GM18909 (cell line): ENCODE results near the gene CCBE1.

Experiments
- ATAC-seq: cut with Tn5 transposase; IDR thresholded peaks from one replicate; pipeline ENCODE4 v1.9.1; 2021; ENCODE audit warnings: mild to moderate bottlenecking; ENCODE audit not compliant: unreplicated experiment, poor library complexity

CCBE1 gene

DNA sequence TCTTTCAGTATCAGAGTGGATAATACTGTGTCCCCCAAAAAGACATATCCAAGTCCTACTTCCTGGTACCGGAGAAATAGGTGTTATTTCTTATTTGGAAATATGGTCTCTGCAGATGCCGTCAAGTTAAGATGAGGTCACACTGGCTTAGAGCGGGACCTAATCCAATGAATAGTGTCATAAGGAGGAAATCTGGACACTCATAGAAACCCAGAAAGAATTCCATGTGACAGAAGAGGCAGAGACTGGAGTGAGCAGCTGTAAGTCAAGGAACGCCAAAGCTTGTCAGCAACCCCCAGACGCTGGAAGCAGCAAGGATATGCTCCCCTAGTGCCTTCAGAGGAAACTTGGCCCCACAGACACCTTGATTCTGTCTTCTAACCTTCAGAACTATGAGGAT is 69.8 kb downstream of the CCBE1 start:
- ATAC-seq: no peak

- no peak for ATAC-seq
Measured at GRCh38 chr18:59624369-59624765, 72.9 kb downstream of the CCBE1 start.

GRCh38 chr18:59623456-59624368 is 73.5 kb downstream of the CCBE1 start:
- no peak for ATAC-seq

GRCh38 chr18:59621027-59621426 is 76.2 kb downstream of the CCBE1 start:
- no peak for ATAC-seq

GRCh38 chr18:59620381-59620780 is 76.8 kb downstream of the CCBE1 start:
- ATAC-seq: no peak

DNA sequence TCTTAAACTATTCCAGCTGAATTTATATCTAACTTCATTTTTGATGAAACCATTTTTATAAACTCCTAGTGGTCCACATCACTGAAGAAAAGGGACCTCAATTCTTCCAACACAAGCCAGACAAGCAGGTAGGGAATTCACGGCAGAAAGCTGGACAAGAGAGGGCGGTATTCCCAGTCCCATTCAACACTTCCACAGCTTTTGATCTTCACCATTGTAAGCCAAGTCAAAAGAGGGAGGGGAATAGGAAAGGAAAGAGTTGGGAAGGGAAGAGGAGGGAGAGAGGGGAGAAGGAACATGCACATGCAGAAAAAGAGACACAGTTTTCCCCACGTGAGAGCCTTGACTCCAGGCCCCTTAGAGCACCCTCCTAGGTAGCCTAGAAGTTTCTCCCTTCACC is 77.4 kb downstream of the CCBE1 start:
- ATAC-seq: no peak

DNA sequence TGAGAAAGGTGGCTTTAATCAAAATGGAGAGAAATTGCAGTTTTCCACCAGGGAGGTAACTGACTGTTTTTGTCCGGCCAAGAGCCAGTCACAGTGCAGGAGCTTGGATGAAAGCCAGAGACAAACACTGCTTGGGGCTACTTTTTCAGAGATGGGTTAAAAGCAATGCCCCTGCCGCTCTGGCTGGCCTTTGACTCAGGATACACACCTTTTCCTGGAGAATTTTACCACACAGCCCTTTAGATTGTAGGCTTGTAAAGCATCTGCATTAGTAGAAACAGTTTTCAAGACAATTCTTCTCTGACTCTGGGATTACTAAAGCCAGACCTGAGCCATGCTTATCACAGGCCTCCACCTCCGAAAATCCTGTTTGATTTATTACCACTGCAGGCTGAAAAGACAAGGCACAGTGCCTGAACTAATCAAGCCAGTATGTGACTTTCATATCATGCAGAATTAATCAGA is 79.7 kb downstream of the CCBE1 start:
- no peak for ATAC-seq

- ATAC-seq: no peak
Measured at GRCh38 chr18:59616501-59616900, 80.7 kb downstream of the CCBE1 start.

GRCh38 chr18:59613903-59614302 is 83.3 kb downstream of the CCBE1 start:
- no peak for ATAC-seq

- ATAC-seq: no peak
Measured at GRCh38 chr18:59612381-59612780, 84.8 kb downstream of the CCBE1 start.

DNA sequence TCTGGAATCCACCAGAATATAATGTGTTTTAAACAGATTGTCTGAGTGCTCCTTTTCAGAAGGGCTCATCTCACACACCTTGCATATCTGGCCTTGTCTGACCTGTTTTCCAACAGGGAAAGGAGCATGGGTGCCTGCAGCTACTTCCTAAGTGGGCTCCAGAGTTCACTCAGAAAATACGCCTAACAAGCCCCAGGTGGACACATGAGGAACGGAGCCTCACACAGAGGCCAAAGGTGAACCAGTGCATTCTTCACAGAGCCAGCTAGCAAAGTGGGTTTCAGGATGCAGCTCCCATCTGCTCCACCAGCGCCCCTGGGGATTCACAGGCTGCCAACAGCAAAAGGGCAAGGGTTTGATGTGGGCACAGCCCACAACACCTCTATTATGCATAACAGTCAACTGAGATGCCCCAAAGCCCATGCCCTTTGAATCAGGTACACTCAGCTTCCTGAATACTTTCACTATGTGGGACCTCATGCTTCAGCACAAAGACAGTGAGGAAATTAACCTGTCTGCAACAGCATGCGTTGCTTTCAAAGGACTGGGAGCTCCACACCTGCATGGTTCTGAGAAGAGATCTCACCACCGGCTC is 86.6 kb downstream of the CCBE1 start:
- ATAC-seq: no peak

DNA sequence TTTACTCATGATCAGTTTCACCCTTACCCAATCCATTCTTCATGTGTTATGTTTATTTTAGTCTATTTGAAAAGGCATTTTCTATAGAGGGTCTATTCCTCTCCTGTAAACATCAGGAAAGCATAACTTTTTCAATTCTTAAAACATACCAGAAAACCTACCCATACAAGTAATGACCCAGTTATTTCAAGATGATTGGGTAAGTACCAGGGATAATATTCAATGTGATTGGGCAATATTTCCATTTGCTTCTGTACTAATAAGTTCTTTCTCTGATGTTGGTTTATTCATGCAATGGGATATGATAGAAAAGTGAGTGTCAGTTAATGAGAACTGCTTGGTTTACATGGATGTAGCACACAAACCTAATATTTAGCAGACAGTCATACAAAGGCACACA is 87.6 kb downstream of the CCBE1 start:
- no peak for ATAC-seq

GRCh38 chr18:59607471-59607870 is 89.8 kb downstream of the CCBE1 start:
- ATAC-seq: no peak

- no peak for ATAC-seq
Measured at GRCh38 chr18:59607078-59607379, 90.2 kb downstream of the CCBE1 start.

DNA sequence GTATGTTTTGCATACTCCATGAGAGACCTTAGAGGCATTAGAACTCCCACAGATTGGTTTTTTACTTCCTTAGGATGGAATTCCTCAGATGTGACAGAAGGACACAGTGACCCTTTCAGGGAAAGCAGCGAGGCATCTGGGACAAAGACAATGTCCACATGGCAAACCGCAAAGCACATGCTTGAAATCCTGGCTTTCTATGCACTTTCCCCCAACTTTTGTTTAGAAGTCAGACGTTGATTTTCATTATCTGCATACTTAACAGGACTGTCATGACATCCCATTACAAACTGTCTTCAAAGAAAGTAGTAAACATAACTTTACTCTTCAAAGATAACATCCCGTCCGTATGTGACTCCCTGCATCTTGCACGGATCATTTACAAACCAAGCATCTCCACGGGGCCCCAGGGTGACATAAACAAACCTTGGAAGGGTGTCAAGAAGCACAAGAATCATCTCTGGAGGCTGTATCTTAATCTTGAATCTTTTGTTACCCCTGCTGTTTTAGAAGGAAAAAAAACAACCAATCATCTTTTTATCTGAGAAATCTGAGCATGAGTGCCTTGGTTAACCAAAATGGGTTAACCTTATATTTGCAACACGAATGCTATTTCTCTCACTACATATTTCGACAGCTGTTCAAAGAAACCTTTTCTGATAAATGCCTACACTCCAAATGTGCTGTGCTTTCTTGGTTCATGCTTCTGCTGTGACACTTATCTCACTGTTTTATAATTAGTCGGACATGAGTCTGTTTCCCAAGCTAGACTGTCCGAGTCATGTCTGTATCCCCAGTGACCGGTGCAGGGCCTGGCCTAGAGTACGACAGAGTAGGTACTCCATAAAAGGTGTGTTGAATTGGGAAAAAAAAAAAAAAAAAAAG is 90.8 kb downstream of the CCBE1 start:
- no peak for ATAC-seq

- ATAC-seq: no peak
Measured at GRCh38 chr18:59605633-59606192, 91.5 kb downstream of the CCBE1 start.

DNA sequence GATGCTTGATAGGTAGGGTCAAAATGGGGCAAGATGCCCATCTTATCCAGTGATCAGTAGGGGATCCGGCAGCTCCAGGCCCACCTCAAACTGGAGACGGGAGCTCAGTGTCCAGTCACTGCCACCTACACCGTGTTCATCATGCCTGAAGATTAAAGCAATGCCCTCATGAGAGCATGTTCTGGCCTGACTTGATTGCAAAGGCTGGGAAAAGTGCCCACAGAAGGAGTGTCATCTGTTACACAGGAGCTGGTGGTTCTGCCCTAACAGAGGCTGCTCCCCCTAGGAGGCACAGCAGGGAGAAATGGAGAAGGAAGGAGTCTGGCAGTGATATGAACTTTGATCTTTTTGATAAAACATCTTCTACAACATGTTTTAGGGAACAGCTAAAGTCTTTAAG is 92.3 kb downstream of the CCBE1 start:
- no peak for ATAC-seq

DNA sequence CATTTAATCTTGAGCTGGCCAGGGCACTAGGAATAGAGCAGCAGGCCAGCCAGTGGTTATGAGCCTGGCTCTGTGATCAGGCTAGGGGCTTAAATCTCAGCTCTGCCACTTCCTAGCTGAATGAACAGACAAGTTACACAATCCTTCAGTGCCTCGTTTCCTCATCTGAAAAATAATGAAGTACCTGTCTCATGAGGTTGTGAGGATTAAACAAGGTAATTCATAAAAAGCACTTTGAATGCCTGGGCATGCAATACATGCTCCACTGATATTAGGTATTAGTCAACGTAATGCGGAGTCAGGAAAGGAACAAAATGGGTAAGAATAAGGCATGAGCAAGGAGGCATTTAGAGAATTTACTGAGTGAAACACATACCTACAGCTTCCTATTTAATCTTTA is 100.2 kb downstream of the CCBE1 start:
- no peak for ATAC-seq

GRCh38 chr18:59593291-59593717 is 103.9 kb downstream of the CCBE1 start:
- no peak for ATAC-seq

GRCh38 chr18:59592624-59593023 is 104.6 kb downstream of the CCBE1 start:
- no peak for ATAC-seq

DNA sequence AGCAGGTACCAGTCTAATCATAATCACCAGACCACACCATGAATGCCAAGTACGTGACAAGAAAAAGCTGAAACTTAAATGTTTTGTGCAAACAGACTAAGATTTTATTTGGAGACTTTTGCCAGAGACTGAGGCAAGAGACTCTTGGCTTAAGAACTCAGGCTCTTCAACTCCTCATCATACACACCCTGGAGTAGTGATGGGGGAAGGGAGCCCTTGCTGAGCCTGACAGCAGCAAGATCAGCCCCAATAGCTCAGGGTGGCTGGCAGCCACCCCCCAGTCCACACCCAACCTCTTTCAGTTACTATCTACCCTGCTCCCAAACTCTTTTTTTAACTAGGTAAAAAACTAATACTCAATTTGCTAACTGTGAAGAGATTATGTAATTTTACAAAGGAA is 114.8 kb downstream of the CCBE1 start:
- no peak for ATAC-seq
